ENCODE measurements around the gene PCDHA12.
A peak's percentile ranks its signal among the peaks of the same experiment; 100 is the strongest.

- peak in 3 of 5 experiments; percentile 37 to 56 (median 42) for TF ChIP-seq CTCF (IDR thresholded peaks at IDR 0.05 in 4 of 5, conservative IDR thresholded peaks at IDR 0.05 in 1 of 5)
- TF ChIP-seq POLR2A (IDR thresholded peaks at IDR 0.05) = no peak
Observed at GRCh38 chr5:140926443-140927227, 51.5 kb downstream of the PCDHA12 start.
